NCI-H1105 (cell line): ENCODE results near the gene G6PC3.
"Not testable (repeated sequence)": the region's sequence is repeated elsewhere in the genome, so short reads cannot be mapped to it uniquely, and the experiment has no call there.

Source experiments
- DNase-seq: peaks from one replicate; lab custom pipeline; 2025; lab: John Stamatoyannopoulos, UW

G6PC3 gene

GRCh38 chr17:44106801-44107200 is 36.3 kb downstream of the G6PC3 start:
- no peak for DNase-seq

GRCh38 chr17:44108440-44109311 is 38.1 kb downstream of the G6PC3 start:
- no peak for DNase-seq

- no peak for DNase-seq
Measured at GRCh38 chr17:44109312-44109630, 38.7 kb downstream of the G6PC3 start.

GRCh38 chr17:44110011-44110686 is 39.6 kb downstream of the G6PC3 start:
- DNase-seq: no peak

- peak; percentile 90 for DNase-seq
Measured at GRCh38 chr17:44110823-44111633, 40.5 kb downstream of the G6PC3 start.

- DNase-seq: no peak
Measured at GRCh38 chr17:44111777-44112176, 41.2 kb downstream of the G6PC3 start.

- no peak for DNase-seq
Measured at GRCh38 chr17:44112284-44113280, 42.0 kb downstream of the G6PC3 start.

GRCh38 chr17:44113382-44113781 is 42.8 kb downstream of the G6PC3 start:
- DNase-seq: no peak

GRCh38 chr17:44113868-44114840 is 43.6 kb downstream of the G6PC3 start:
- DNase-seq: no peak

- no peak for DNase-seq
Measured at GRCh38 chr17:44115585-44116415, 45.3 kb downstream of the G6PC3 start.

- DNase-seq: no peak
Measured at GRCh38 chr17:44117351-44117750, 46.8 kb downstream of the G6PC3 start.

- no peak for DNase-seq
Measured at GRCh38 chr17:44118427-44119050, 48.0 kb downstream of the G6PC3 start.

- DNase-seq: no peak
Measured at GRCh38 chr17:44119062-44119461, 48.5 kb downstream of the G6PC3 start.

- no peak for DNase-seq
Measured at GRCh38 chr17:44119798-44120197, 49.3 kb downstream of the G6PC3 start.

GRCh38 chr17:44120281-44120680 is 49.7 kb downstream of the G6PC3 start:
- not testable (repeated sequence) for DNase-seq

GRCh38 chr17:44120851-44121605 is 50.5 kb downstream of the G6PC3 start:
- no peak for DNase-seq

- DNase-seq: no peak
Measured at GRCh38 chr17:44121997-44122815, 51.7 kb downstream of the G6PC3 start.
